Spinal cord (tissue), 10 donors: ENCODE data around the gene CNNM4. TPM values are rescaled to one million over a fixed set of nuclear protein-coding genes. Genes with fewer than 3 reads are reported as not detected.

Source experiments
- DNase-seq, 6 donors: peaks; one replicate each; pipeline versions ENCODE4 v3.0.0 to v3.0.0-alpha.2; 2013 to 2015; ENCODE audit warnings: low spot score in 6 of 6, low read depth in 4 of 6
- H3K27ac ChIP-seq: one replicate; pipeline ENCODE4 v1.5.1; 2013; ENCODE audit warnings: low read depth, low read length, control low read depth
- H3K27me3 ChIP-seq: one replicate; pipeline ENCODE4 v1.6.1; 2013; ENCODE audit warnings: low read length; ENCODE audit not compliant: control insufficient read depth, insufficient read depth
- H3K36me3 ChIP-seq: one replicate; pipeline ENCODE4 v1.6.1; 2013; ENCODE audit warnings: low read length; ENCODE audit not compliant: control insufficient read depth, insufficient read depth
- H3K4me1 ChIP-seq: one replicate; pipeline ENCODE4 v1.6.1; 2013; ENCODE audit warnings: low read length; ENCODE audit not compliant: control insufficient read depth, insufficient read depth
- H3K4me3 ChIP-seq: one replicate; pipeline ENCODE4 v1.5.1; 2013; ENCODE audit warnings: low read depth, low read length, control low read depth
- H3K9me3 ChIP-seq: one replicate; pipeline ENCODE4 v1.6.1; 2013; ENCODE audit warnings: low read length; ENCODE audit not compliant: control insufficient read depth, insufficient read depth
- WGBS: methylation state at CpG from one replicate; pipeline ENCODE4 v1.1.5; 2013; ENCODE audit warnings: missing lambda C conversion rate; ENCODE audit not compliant: insufficient coverage; 5-methylcytosine and 5-hydroxymethylcytosine counted together
- polyA plus RNA-seq, 2 donors: library from polyadenylated mRNA; unstranded; fragments of 120-200 nt; gene quantifications; one replicate each; pipeline ENCODE4 v1.2.1, GENCODE V29; 2013; ENCODE audit not compliant: insufficient read length in 2 of 2
- total RNA-seq, 2 donors: library from RNA; depleted of rRNA in 1 of 2; stranded (reverse); fragments of 120-200 nt in 1 of 2; fragments of >200 nt in 1 of 2; gene quantifications; one replicate each; pipeline versions ENCODE4 v1.2.3 to v1.2.4, GENCODE V29; 2013 to 2014
- donor health status: healthy.

CNNM4 gene
- total and polyA plus RNA-seq, 4 donors = 5.1 to 12.6 (median 7.4) TPM

DNA sequence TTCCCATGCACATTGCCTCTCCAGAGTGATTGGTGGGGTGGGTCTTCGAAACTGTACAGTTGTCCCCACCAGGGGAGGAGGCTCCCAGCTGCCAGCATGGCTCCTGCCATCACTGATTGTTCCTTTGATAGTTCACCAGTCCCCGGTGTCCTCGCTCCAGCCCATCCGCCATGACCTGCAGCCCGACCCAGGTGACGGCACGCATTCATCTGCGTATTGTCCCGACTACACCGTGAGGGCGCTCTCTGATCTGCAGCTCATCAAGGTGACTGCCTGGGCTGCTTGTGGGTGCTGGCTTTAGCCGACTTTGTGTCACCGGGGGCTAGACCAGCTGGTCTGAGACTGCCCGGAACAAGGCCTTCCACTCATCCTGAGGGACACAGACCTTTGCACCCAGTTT, 67.7 kb downstream of the CNNM4 start:
- H3K4me1 ChIP-seq = peaks cover 20% of the 10 kb centered on the region
- peaks cover 84% of the 10 kb centered on the region for H3K36me3 ChIP-seq
- H3K4me3 ChIP-seq = no peak overlapping the region
- H3K27ac ChIP-seq = no peak overlapping the region
- no peaks in the 10 kb centered on the region for H3K9me3 ChIP-seq
- WGBS = 93% methylated on average over 14 of the region's 14 CpGs
- no peaks in the 10 kb centered on the region for H3K27me3 ChIP-seq
- no peak for DNase-seq

GRCh38 chr2:96828874-96829273, 68.2 kb downstream of the CNNM4 start:
- DNase-seq = no peak
- Histone ChIP-seq H3K4me1 (peaks cover 20% of the 10 kb centered on the region), H3K9me3 (no peaks in the 10 kb centered on the region), H3K27ac (no peak overlapping the region), H3K36me3 (peaks cover 80% of the 10 kb centered on the region), H3K4me3 (no peak overlapping the region), H3K27me3 (no peaks in the 10 kb centered on the region)
- 96% methylated on average over 9 of the region's 13 CpGs for WGBS

GRCh38 chr2:96830044-96830562, 69.4 kb downstream of the CNNM4 start:
- no peaks in the 10 kb centered on the region for H3K27me3 ChIP-seq
- no peak for DNase-seq
- peaks cover 75% of the 10 kb centered on the region for H3K36me3 ChIP-seq
- peaks cover 20% of the 10 kb centered on the region for H3K4me1 ChIP-seq
- no peaks in the 10 kb centered on the region for H3K9me3 ChIP-seq
- 93% methylated on average over 4 of the region's 5 CpGs for WGBS
- H3K4me3 ChIP-seq = no peak overlapping the region
- H3K27ac ChIP-seq = no peak overlapping the region

DNA sequence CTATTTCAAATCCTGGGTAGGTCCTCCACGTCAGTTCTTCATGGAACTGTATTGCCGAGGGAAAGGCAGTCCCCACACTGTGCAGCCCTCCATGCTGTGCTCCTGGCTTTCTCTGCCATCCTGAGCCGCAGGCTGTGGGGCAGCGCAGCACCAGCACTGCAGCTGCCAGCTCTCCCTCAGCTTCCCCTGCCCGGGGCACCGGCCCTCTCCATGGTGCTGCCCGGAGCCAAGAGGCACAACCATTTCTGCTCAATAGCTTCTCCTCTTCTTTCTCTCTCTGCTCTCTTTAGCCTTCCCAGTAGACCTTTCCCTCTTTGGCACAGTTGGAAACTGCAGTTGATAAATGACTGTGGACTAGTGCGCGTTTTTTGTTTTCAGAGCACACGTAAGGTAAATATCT, 71.0 kb downstream of the CNNM4 start:
- 44% methylated on average over 9 of the region's 10 CpGs for WGBS
- H3K27ac ChIP-seq = no peak overlapping the region
- H3K4me1 ChIP-seq = peaks cover 20% of the 10 kb centered on the region
- H3K27me3 ChIP-seq = no peaks in the 10 kb centered on the region
- H3K4me3 ChIP-seq = no peak overlapping the region
- H3K36me3 ChIP-seq = peaks cover 63% of the 10 kb centered on the region
- DNase-seq = peak in 2 of 6 donors; percentile 30 to 36
- no peaks in the 10 kb centered on the region for H3K9me3 ChIP-seq

GRCh38 chr2:96832408-96832753, 71.7 kb downstream of the CNNM4 start:
- no peaks in the 10 kb centered on the region for H3K27me3 ChIP-seq
- H3K27ac ChIP-seq = no peak overlapping the region
- DNase-seq = no peak
- H3K9me3 ChIP-seq = no peaks in the 10 kb centered on the region
- peaks cover 20% of the 10 kb centered on the region for H3K4me1 ChIP-seq
- WGBS = 48% methylated on average over 8 of the region's 11 CpGs
- H3K4me3 ChIP-seq = no peak overlapping the region
- peaks cover 57% of the 10 kb centered on the region for H3K36me3 ChIP-seq

- Histone ChIP-seq H3K27ac (peak overlapping the region; percentile 10), H3K27me3 (no peaks in the 10 kb centered on the region), H3K4me1 (peaks cover 20% of the 10 kb centered on the region), H3K4me3 (no peak overlapping the region), H3K36me3 (peaks cover 57% of the 10 kb centered on the region), H3K9me3 (no peaks in the 10 kb centered on the region)
- DNase-seq = peak in 2 of 6 donors; percentile 47 to 69
- WGBS = 31% methylated on average over 13 of the region's 18 CpGs
Observed at GRCh38 chr2:96832754-96833507, 72.2 kb downstream of the CNNM4 start.

GRCh38 chr2:96835830-96836229, 75.1 kb downstream of the CNNM4 start:
- Histone ChIP-seq H3K9me3 (no peaks in the 10 kb centered on the region), H3K4me3 (no peak overlapping the region), H3K36me3 (peaks cover 60% of the 10 kb centered on the region), H3K4me1 (peaks cover 33% of the 10 kb centered on the region), H3K27ac (no peak overlapping the region), H3K27me3 (no peaks in the 10 kb centered on the region)
- whole genome bisulfite sequencing = no CpG with 5 or more reads among the region's 4 CpGs
- no peak for DNase-seq

DNA sequence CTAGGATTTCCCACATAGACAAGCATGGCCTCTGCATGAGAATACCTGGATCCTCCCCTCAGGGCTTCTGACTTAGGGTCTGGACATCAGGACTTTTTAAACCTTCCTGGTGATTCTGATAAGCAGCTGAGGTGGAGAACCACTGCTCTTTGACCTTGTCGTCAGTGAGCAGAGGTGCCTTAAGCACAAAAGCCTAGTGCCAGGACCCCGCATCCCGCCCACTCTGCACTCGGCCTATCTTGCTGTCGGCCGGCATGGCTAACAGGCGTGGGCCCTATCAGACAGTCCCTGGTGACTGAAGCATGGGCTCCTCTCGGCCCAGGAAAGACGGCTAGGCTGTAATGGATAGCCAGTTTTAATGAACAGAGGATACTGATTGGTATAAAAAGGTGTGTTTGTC, 76.9 kb downstream of the CNNM4 start:
- no peaks in the 10 kb centered on the region for H3K9me3 ChIP-seq
- no peak for DNase-seq
- WGBS = 92% methylated on average over 9 of the region's 9 CpGs
- H3K36me3 ChIP-seq = peaks cover 61% of the 10 kb centered on the region
- no peaks in the 10 kb centered on the region for H3K27me3 ChIP-seq
- no peak overlapping the region for H3K27ac ChIP-seq
- H3K4me1 ChIP-seq = peaks cover 21% of the 10 kb centered on the region
- H3K4me3 ChIP-seq = no peak overlapping the region

- no peaks in the 10 kb centered on the region for H3K9me3 ChIP-seq
- no peaks in the 10 kb centered on the region for H3K27me3 ChIP-seq
- no peak for DNase-seq
- 88% methylated on average over 23 of the region's 23 CpGs for WGBS
- H3K36me3 ChIP-seq = peaks cover 62% of the 10 kb centered on the region
- peaks cover 13% of the 10 kb centered on the region for H3K4me1 ChIP-seq
- H3K4me3 ChIP-seq = no peak overlapping the region
- H3K27ac ChIP-seq = no peak overlapping the region
Observed at GRCh38 chr2:96838345-96839292, 77.9 kb downstream of the CNNM4 start.
